ENCODE data around the gene PTRH1. TPM values are rescaled to one million over a fixed set of nuclear protein-coding genes. Genes with fewer than 3 reads are reported as not detected.

The PTRH1 gene
- total RNA-seq, 1 donor from 2014 or later = 8.0 TPM

DNA sequence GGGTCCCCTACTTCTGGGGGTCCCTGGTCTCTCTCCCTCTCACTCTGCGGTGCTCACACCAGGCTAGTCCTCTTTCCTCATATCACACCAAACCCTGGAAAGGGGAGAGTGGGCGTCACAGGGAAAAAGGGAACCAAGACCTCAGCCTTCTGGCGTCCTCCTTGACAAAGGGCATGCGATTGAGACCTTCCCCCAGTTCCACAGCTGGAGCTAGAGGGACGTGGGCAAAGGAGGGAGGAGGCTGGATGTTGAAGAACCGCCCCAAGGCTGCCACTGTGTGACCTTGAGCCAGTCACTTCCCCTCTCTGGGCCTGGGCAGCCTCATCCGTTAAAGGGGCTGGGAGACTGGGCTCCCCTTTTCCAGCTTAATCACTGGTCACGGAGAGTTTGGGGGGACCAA lies 38.2 kb upstream of the PTRH1 start:
- peaks cover 4% of the 10 kb centered on the region for H3K4me1 ChIP-seq
- DNase-seq (no peak), ATAC-seq (peak; percentile 2)
- intact Hi-C loops (cut with DNase I) = no loop called here
- no peak overlapping the region for H3K27ac ChIP-seq
- H3K36me3 ChIP-seq = peaks cover 21% of the 10 kb centered on the region
- TF ChIP-seq CTCF (IDR thresholded peaks at IDR 0.05) = no peak
- H3K9me3 ChIP-seq = no peaks in the 10 kb centered on the region
- peaks cover 13% of the 10 kb centered on the region for H3K27me3 ChIP-seq
- H3K4me3 ChIP-seq = no peak overlapping the region

DNA sequence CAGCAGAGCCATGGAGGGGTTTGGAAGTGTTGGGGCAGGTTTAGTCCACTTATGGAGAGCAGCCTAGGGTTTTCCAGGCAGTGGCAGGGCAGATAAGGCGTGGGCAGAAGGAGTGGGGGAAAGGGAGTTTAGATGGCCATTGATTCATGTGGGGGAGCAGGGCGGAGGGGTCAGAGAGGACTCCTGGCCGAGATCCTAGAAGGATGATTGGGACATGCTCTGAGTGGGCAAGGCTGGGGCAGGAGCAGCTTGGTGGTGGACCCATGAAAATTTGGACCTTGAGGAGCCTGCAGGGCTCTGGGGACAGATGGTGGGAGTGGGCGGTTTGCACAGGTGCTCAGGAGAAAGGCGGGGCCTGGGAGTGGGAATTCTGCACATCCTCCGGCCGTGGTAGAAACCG lies 37.7 kb upstream of the PTRH1 start:
- no peak for TF ChIP-seq CTCF (IDR thresholded peaks at IDR 0.05)
- DNase-seq (no peak), ATAC-seq (no peak)
- no peak overlapping the region for H3K4me3 ChIP-seq
- peaks cover 4% of the 10 kb centered on the region for H3K4me1 ChIP-seq
- intact Hi-C loops (cut with DNase I) = no loop called here
- no peak overlapping the region for H3K27ac ChIP-seq
- peaks cover 13% of the 10 kb centered on the region for H3K27me3 ChIP-seq
- H3K9me3 ChIP-seq = no peaks in the 10 kb centered on the region
- H3K36me3 ChIP-seq = peaks cover 24% of the 10 kb centered on the region

GRCh38 chr9:127751269-127752054 lies 36.0 kb upstream of the PTRH1 start:
- Histone ChIP-seq H3K4me3 (no peak overlapping the region), H3K4me1 (peaks cover 4% of the 10 kb centered on the region), H3K27ac (no peak overlapping the region), H3K9me3 (no peaks in the 10 kb centered on the region), H3K36me3 (peaks cover 37% of the 10 kb centered on the region), H3K27me3 (peaks cover 13% of the 10 kb centered on the region)
- TF ChIP-seq CTCF (IDR thresholded peaks at IDR 0.05) = no peak
- no peak for DNase-seq
- peak; percentile 8 for ATAC-seq
- intact Hi-C loops (cut with DNase I) = no loop called here

- Histone ChIP-seq H3K27me3 (peaks cover 6% of the 10 kb centered on the region), H3K36me3 (peaks cover 58% of the 10 kb centered on the region), H3K27ac (no peak overlapping the region), H3K9me3 (no peaks in the 10 kb centered on the region), H3K4me3 (no peak overlapping the region), H3K4me1 (no peaks in the 10 kb centered on the region)
- ATAC-seq = no peak
- TF ChIP-seq CTCF (IDR thresholded peaks at IDR 0.05) = no peak
- DNase-seq = no peak
- intact Hi-C loops (cut with DNase I) = no loop called here
Measured at GRCh38 chr9:127749090-127749787, 33.8 kb upstream of the PTRH1 start.

GRCh38 chr9:127746959-127747569 lies 31.6 kb upstream of the PTRH1 start:
- TF ChIP-seq CTCF (IDR thresholded peaks at IDR 0.05) = no peak
- Histone ChIP-seq H3K27ac (no peak overlapping the region), H3K4me3 (no peak overlapping the region), H3K4me1 (peaks cover 6% of the 10 kb centered on the region), H3K9me3 (no peaks in the 10 kb centered on the region), H3K27me3 (no peaks in the 10 kb centered on the region), H3K36me3 (peaks cover 71% of the 10 kb centered on the region)
- DNase-seq (no peak), ATAC-seq (no peak)
- intact Hi-C loops (cut with DNase I) = no loop called here
